ENCODE data around the gene ZFYVE28. TPM values are rescaled to one million over a fixed set of nuclear protein-coding genes. Genes with fewer than 3 reads are reported as not detected.

Gene ZFYVE28
- total and polyA plus RNA-seq, 11 donors = 2.6 to 11.9 (median 5.5) TPM

DNA sequence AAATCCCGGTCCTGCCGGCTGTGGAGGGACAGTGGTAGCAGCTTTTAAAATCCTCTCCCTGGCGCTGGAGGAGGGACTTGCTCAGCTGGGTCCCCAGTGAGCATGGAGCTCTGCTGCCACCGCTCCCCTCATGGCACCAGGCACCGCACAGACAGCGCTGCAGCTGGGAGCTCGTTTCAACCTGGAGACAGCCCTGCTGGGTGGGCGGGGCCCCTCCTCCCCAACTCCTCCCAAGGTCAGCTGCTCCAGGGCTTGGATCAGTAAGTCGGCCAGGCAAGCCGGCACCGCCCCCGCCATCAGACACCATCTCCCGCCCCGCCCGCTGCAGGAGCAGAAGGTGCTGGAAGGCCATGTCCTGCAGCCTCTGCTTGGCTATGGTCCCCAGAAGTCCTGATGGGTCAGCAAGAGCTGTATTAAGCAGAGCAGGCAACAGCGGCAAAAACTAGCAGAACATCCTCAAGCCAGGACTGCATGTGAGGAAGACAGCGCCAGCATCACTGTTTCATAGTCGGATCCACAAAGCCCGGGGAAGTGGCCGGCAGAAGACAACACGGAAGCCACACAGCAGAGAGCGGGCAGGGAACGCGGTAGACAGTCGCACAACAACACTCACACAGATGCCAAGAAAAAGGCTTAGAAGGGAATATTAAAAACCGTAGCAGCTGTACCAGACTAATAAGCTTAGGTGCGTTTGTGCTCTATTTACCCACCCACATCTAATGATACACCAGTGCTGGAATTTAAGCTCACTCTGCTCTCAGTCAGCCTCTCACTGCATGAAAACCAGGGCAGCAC, 16.2 kb downstream of the ZFYVE28 start:
- no peaks in the 10 kb centered on the region for H3K9me3 ChIP-seq
- WGBS, 4 donors = 3 to 7% (median 5%) methylated on average over 18 to 27 of the region's 27 CpGs
- peak overlapping the region in 11 of 12 donors; percentile 11 to 48 (median 39) for H3K4me3 ChIP-seq
- no peaks in the 10 kb centered on the region for H3K36me3 ChIP-seq
- no peak for TF ChIP-seq POLR2A (IDR thresholded peaks at IDR 0.05)
- TF ChIP-seq CTCF (IDR thresholded peaks at IDR 0.05) = no peak
- ATAC-seq = peak; percentile 79 to 87 (median 83)
- no peak overlapping the region for H3K27ac ChIP-seq
- no peaks in the 10 kb centered on the region for H3K27me3 ChIP-seq
- peaks cover 0 to 20% (median 15%) of the 10 kb centered on the region in 12 donors for H3K4me1 ChIP-seq
- intact Hi-C loops (cut with DNase I) = no loop called here
- DNase-seq = peak; percentile 64 to 76 (median 68)

GRCh38 chr4:2401610-2401983, 16.8 kb downstream of the ZFYVE28 start:
- no peak for DNase-seq
- 46 to 54% (median 47%) methylated on average over 9 to 15 of the region's 15 CpGs for WGBS, 4 donors
- no peak for TF ChIP-seq POLR2A (IDR thresholded peaks at IDR 0.05)
- TF ChIP-seq CTCF (IDR thresholded peaks at IDR 0.05) = no peak
- Histone ChIP-seq H3K27ac (no peak overlapping the region), H3K9me3 (no peaks in the 10 kb centered on the region), H3K27me3 (no peaks in the 10 kb centered on the region), H3K4me1 (peaks cover 0 to 20% (median 15%) of the 10 kb centered on the region in 12 donors), H3K36me3 (no peaks in the 10 kb centered on the region), H3K4me3 (peak overlapping the region in 9 of 12 donors; percentile 22 to 48 (median 40))
- intact Hi-C loops (cut with DNase I) = no loop called here
- ATAC-seq = no peak

DNA sequence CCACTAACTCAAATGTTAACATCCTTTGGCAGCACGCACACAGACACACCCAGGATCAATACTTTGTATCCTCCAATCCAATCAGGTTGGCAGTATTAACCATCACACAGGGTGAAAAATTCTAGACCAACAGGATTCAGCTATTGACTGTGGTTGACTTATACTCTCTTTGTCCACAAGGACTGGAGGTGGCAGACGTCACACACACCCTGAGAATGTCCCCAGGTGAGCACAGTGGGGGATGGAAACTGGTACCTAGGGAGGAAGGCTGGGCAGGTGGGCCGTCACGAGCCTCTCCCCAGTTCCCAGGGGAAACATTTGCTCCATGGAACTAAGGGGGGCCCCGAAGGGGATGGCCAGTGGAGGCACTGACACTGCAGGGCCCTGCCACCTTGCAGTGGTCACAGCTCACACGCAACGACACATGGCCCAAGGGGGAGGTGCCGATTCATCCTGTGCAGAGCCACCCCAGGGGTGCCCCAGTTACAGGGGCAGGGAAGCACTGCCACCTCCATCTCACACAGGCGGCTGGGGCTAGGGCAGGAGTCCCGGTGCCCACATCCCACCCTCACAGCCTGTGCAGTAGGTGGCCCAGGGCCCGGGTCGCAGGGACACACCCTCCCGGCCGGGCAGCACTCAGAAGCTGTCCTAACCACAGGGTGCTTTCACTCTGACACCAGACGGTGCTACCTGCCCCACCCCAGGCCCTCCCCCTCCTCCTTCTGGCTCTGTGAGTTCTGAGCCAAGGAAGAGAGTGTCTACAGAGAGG, 17.4 kb downstream of the ZFYVE28 start:
- no peaks in the 10 kb centered on the region for H3K9me3 ChIP-seq
- H3K27ac ChIP-seq = no peak overlapping the region
- H3K36me3 ChIP-seq = no peaks in the 10 kb centered on the region
- TF ChIP-seq POLR2A (IDR thresholded peaks at IDR 0.05) = no peak
- no peak for TF ChIP-seq CTCF (IDR thresholded peaks at IDR 0.05)
- DNase-seq = no peak
- 75 to 88% (median 81%) methylated on average over 11 to 15 of the region's 15 CpGs for WGBS, 4 donors
- intact Hi-C loops (cut with DNase I) = no loop called here
- no peak overlapping the region for H3K4me3 ChIP-seq
- no peaks in the 10 kb centered on the region for H3K27me3 ChIP-seq
- peaks cover 0 to 20% (median 15%) of the 10 kb centered on the region in 12 donors for H3K4me1 ChIP-seq
- no peak for ATAC-seq

GRCh38 chr4:2399631-2400190, 18.7 kb downstream of the ZFYVE28 start:
- whole genome bisulfite sequencing, 4 donors = 80 to 84% (median 81%) methylated on average over 27 to 28 of the region's 28 CpGs
- Histone ChIP-seq H3K36me3 (no peaks in the 10 kb centered on the region), H3K27ac (no peak overlapping the region), H3K4me1 (peaks cover 0 to 20% (median 15%) of the 10 kb centered on the region in 12 donors), H3K4me3 (no peak overlapping the region), H3K27me3 (no peaks in the 10 kb centered on the region), H3K9me3 (no peaks in the 10 kb centered on the region)
- no peak for TF ChIP-seq POLR2A (IDR thresholded peaks at IDR 0.05)
- TF ChIP-seq CTCF (IDR thresholded peaks at IDR 0.05) = no peak
- intact Hi-C loops (cut with DNase I) = no loop called here
- no peak for ATAC-seq
- no peak for DNase-seq
